Measurements from ENCODE around the gene PACSIN2. TPM values are rescaled to one million over a fixed set of nuclear protein-coding genes. Genes with fewer than 3 reads are reported as not detected.

PACSIN2 gene
- total and polyA plus RNA-seq, 10 of the 15 experiments (the other 5 are each of a cell fraction or from before 2014, with no cell fraction given): 0.93 to 78.7 (median 46.8) TPM

- no peak overlapping the region for H3K27ac ChIP-seq (ENCODE audit: control insufficient read depth, insufficient read depth)
- no peaks in the 10 kb centered on the region for H4K20me1 ChIP-seq (ENCODE audit: control insufficient read depth, insufficient read depth)
- TF ChIP-seq CREB1 (IDR thresholded peaks at IDR 0.05; ENCODE audit: low read depth) (no peak), EED (IDR thresholded peaks at IDR 0.05; ENCODE audit: low read depth) (no peak), MYB (IDR thresholded peaks at IDR 0.05; ENCODE audit: borderline replicate concordance, low read depth, low read length) (no peak), PML (IDR thresholded peaks at IDR 0.05; ENCODE audit: low read length) (no peak), FOXK2 (IDR thresholded peaks at IDR 0.05) (no peak)
- no peaks in the 10 kb centered on the region for H3K27me3 ChIP-seq (replicated peaks in 1 of 2; ENCODE audit: control insufficient read depth in 2 of 2, insufficient read depth in 2 of 2, low read length in 1 of 2)
- H3K9ac ChIP-seq (ENCODE audit: control insufficient read depth, insufficient read depth, low read length): no peak overlapping the region
- DNase-seq (ENCODE audit: low read depth, low spot score) (no peak), FAIRE-seq (no peak), ATAC-seq (no peak)
- TSS peak; percentile 26 for BruUV-seq (replicated peaks)
- intact Hi-C loops (cut with micrococcal nuclease; ENCODE audit: unreplicated experiment) (no loop called here), in situ Hi-C loops (cut with MboI) (no loop called here)
- no peaks in the 10 kb centered on the region for H3K79me2 ChIP-seq (ENCODE audit: control insufficient read depth, insufficient read depth, low read length)
- no peak overlapping the region for H3K4me2 ChIP-seq (ENCODE audit: control insufficient read depth, insufficient read depth)
- H2AFZ ChIP-seq (ENCODE audit: control insufficient read depth, low read depth, low read length): no peak overlapping the region
- H3K9me3 ChIP-seq (replicated peaks; ENCODE audit: control insufficient read depth, insufficient read depth, low read length): no peaks in the 10 kb centered on the region
- ChIA-PET POLR2A (no interaction called here), RAD21 (ENCODE audit: unreplicated experiment) (no interaction called here), SMC1A (ENCODE audit: uncharacterized antibody, unreplicated experiment) (no interaction called here), CTCF (no interaction called here)
- no peak overlapping the region for H3K4me3 ChIP-seq
- peaks cover 6 to 25% of the 10 kb centered on the region in 2 experiments for H3K36me3 ChIP-seq (ENCODE audit: control insufficient read depth in 2 of 2, insufficient read depth in 2 of 2, low read length in 1 of 2)
- H3K4me1 ChIP-seq (ENCODE audit: control insufficient read depth, insufficient read depth, low read length): peaks cover 27% of the 10 kb centered on the region
- 93% methylated on average over 5 of the region's 5 CpGs for WGBS (ENCODE audit: insufficient coverage, insufficient replicate concordance, low lambda C conversion rate, missing lambda C conversion rate)
Measured at GRCh38 chr22:42830161-42830560, 184.8 kb downstream of the PACSIN2 start.

- H3K4me1 ChIP-seq (ENCODE audit: control insufficient read depth, insufficient read depth, low read length): peaks cover 19% of the 10 kb centered on the region
- H4K20me1 ChIP-seq (ENCODE audit: control insufficient read depth, insufficient read depth): no peaks in the 10 kb centered on the region
- H3K36me3 ChIP-seq (ENCODE audit: control insufficient read depth in 2 of 2, insufficient read depth in 2 of 2, low read length in 1 of 2): peaks cover 6 to 33% of the 10 kb centered on the region in 2 experiments
- no peak overlapping the region for H3K4me2 ChIP-seq (ENCODE audit: control insufficient read depth, insufficient read depth)
- no peaks in the 10 kb centered on the region for H3K27me3 ChIP-seq (replicated peaks in 1 of 2; ENCODE audit: control insufficient read depth in 2 of 2, insufficient read depth in 2 of 2, low read length in 1 of 2)
- ChIA-PET RAD21 (ENCODE audit: unreplicated experiment) (no interaction called here), POLR2A (no interaction called here), SMC1A (ENCODE audit: uncharacterized antibody, unreplicated experiment) (no interaction called here), CTCF (no interaction called here)
- no peak overlapping the region for H3K27ac ChIP-seq (ENCODE audit: control insufficient read depth, insufficient read depth)
- ATAC-seq (no peak), DNase-seq (ENCODE audit: low read depth, low spot score) (no peak), FAIRE-seq (no peak)
- H2AFZ ChIP-seq (ENCODE audit: control insufficient read depth, low read depth, low read length): no peak overlapping the region
- no peaks in the 10 kb centered on the region for H3K79me2 ChIP-seq (ENCODE audit: control insufficient read depth, insufficient read depth, low read length)
- intact Hi-C loops (cut with micrococcal nuclease; ENCODE audit: unreplicated experiment) (no loop called here), in situ Hi-C loops (cut with MboI) (no loop called here)
- 34% methylated on average over 3 of the region's 3 CpGs for WGBS (ENCODE audit: insufficient coverage, insufficient replicate concordance, low lambda C conversion rate, missing lambda C conversion rate)
- BruUV-seq (replicated peaks): no TSS peak
- no peaks in the 10 kb centered on the region for H3K9me3 ChIP-seq (replicated peaks; ENCODE audit: control insufficient read depth, insufficient read depth, low read length)
- H3K9ac ChIP-seq (ENCODE audit: control insufficient read depth, insufficient read depth, low read length): no peak overlapping the region
- H3K4me3 ChIP-seq: no peak overlapping the region
- TF ChIP-seq MXI1 (IDR thresholded peaks at IDR 0.05; ENCODE audit: low read depth, low read length) (no peak), ZNF592 (IDR thresholded peaks at IDR 0.05) (no peak), ZNF274 (IDR thresholded peaks at IDR 0.05; ENCODE audit: insufficient read depth, insufficient read length) (no peak), MYB (IDR thresholded peaks at IDR 0.05; ENCODE audit: borderline replicate concordance, low read depth, low read length) (no peak), ZBED1 (IDR thresholded peaks at IDR 0.05; ENCODE audit: borderline replicate concordance) (no peak), RB1 (IDR thresholded peaks at IDR 0.05; ENCODE audit: borderline replicate concordance) (no peak), ZBTB11 (CRISPR knock-in tag; IDR thresholded peaks at IDR 0.05) (no peak), RFX5 (IDR thresholded peaks at IDR 0.05; ENCODE audit: low read depth, low read length) (no peak), HDGF (IDR thresholded peaks at IDR 0.05) (no peak)
Measured at GRCh38 chr22:42829302-42829701, 185.6 kb downstream of the PACSIN2 start.

Measured in GM12878 (cell line).